GM18502 (cell line): Measurements from ENCODE around the gene CRYBG1.
"Not testable (repeated sequence)": the region's sequence is repeated elsewhere in the genome, so short reads cannot be mapped to it uniquely, and the experiment has no call there.

ENCODE experiments used
- ATAC-seq: cut with Tn5 transposase; IDR thresholded peaks from one replicate; pipeline ENCODE4 v1.9.1; 2021; ENCODE audit warnings: mild to moderate bottlenecking; ENCODE audit not compliant: unreplicated experiment, poor library complexity

Gene CRYBG1

GRCh38 chr6:106540432-106540831 lies 179.9 kb downstream of the CRYBG1 start:
- no peak for ATAC-seq

- ATAC-seq = no peak
Measured at GRCh38 chr6:106540907-106541306, 180.4 kb downstream of the CRYBG1 start.

- no peak for ATAC-seq
Measured at GRCh38 chr6:106546261-106546690, 185.8 kb downstream of the CRYBG1 start.

- ATAC-seq = no peak
Measured at GRCh38 chr6:106546691-106547414, 186.3 kb downstream of the CRYBG1 start.

- no peak for ATAC-seq
Measured at GRCh38 chr6:106547601-106548453, 187.3 kb downstream of the CRYBG1 start.

- ATAC-seq = not testable (repeated sequence)
Measured at GRCh38 chr6:106548926-106549455, 188.5 kb downstream of the CRYBG1 start.

GRCh38 chr6:106549521-106549920 lies 189.0 kb downstream of the CRYBG1 start:
- ATAC-seq = no peak

- no peak for ATAC-seq
Measured at GRCh38 chr6:106551155-106551554, 190.6 kb downstream of the CRYBG1 start.

GRCh38 chr6:106553440-106553839 lies 192.9 kb downstream of the CRYBG1 start:
- ATAC-seq = no peak

- no peak for ATAC-seq
Measured at GRCh38 chr6:106555767-106556166, 195.2 kb downstream of the CRYBG1 start.

- ATAC-seq = no peak
Measured at GRCh38 chr6:106556368-106556960, 195.9 kb downstream of the CRYBG1 start.

- ATAC-seq = no peak
Measured at GRCh38 chr6:106557837-106558236, 197.3 kb downstream of the CRYBG1 start.

- ATAC-seq = no peak
Measured at GRCh38 chr6:106558364-106558763, 197.8 kb downstream of the CRYBG1 start.

- not testable (repeated sequence) for ATAC-seq
Measured at GRCh38 chr6:106559659-106560058, 199.1 kb downstream of the CRYBG1 start.

GRCh38 chr6:106560996-106561685 lies 200.6 kb downstream of the CRYBG1 start:
- ATAC-seq = no peak

GRCh38 chr6:106561686-106562405 lies 201.3 kb downstream of the CRYBG1 start:
- no peak for ATAC-seq

GRCh38 chr6:106563614-106564013 lies 203.1 kb downstream of the CRYBG1 start:
- ATAC-seq = no peak

GRCh38 chr6:106564476-106564875 lies 204.0 kb downstream of the CRYBG1 start:
- ATAC-seq = no peak

GRCh38 chr6:106568530-106568929 lies 208.0 kb downstream of the CRYBG1 start:
- no peak for ATAC-seq

GRCh38 chr6:106569428-106569827 lies 208.9 kb downstream of the CRYBG1 start:
- ATAC-seq = no peak
